Osteoblast (primary cell): ENCODE measurements around the gene S100A8. TPM values are rescaled to one million over a fixed set of nuclear protein-coding genes. Genes with fewer than 3 reads are reported as not detected.

Experiments used
- DNase-seq: peaks from one replicate; pipeline ENCODE4 v3.0.0; 2011; ENCODE audit warnings: low spot score, mixed read lengths; ENCODE audit not compliant: insufficient read length; ENCODE audit errors: missing footprints
- H2AFZ ChIP-seq: 2 replicates; pipeline ENCODE4 v1.6.0; 2011; ENCODE audit warnings: mild to moderate bottlenecking, low read length
- H3K27ac ChIP-seq: 2 replicates; pipeline ENCODE4 v1.5.1; 2011; ENCODE audit warnings: mild to moderate bottlenecking, low read depth, low read length, moderate library complexity
- H3K27me3 ChIP-seq: 2 replicates; pipeline ENCODE4 v1.6.0; 2012; ENCODE audit warnings: mild to moderate bottlenecking, control low read depth, inconsistent platforms, low read length, moderate library complexity; ENCODE audit not compliant: insufficient read depth
- H3K36me3 ChIP-seq: 2 replicates; pipeline ENCODE4 v1.5.1; 2011; ENCODE audit warnings: mild to moderate bottlenecking, low read length, control low read depth, moderate library complexity; ENCODE audit not compliant: insufficient read depth
- H3K4me1 ChIP-seq: 2 replicates; pipeline ENCODE4 v1.5.1; 2011; ENCODE audit warnings: mild to moderate bottlenecking, low read length, control low read depth, moderate library complexity; ENCODE audit not compliant: insufficient read depth
- H3K4me2 ChIP-seq: 2 replicates; pipeline ENCODE4 v1.6.0; 2011; ENCODE audit warnings: mild to moderate bottlenecking, low read length; ENCODE audit not compliant: insufficient read depth
- H3K4me3 ChIP-seq: fragments of 200-600 bp; sonication (generic); 3 replicates; pipeline ENCODE4 v1.5.1; 2012; ENCODE audit warnings: mild to moderate bottlenecking, low read length, inconsistent platforms; ENCODE audit not compliant: insufficient read depth
- H3K79me2 ChIP-seq: 2 replicates; pipeline ENCODE4 v1.6.0; 2012; ENCODE audit warnings: mild to moderate bottlenecking, low read length, control low read depth, inconsistent platforms; ENCODE audit not compliant: insufficient read depth
- H3K9me3 ChIP-seq: 2 replicates; pipeline ENCODE4 v1.5.1; 2011; ENCODE audit warnings: low read depth, low read length, control low read depth
- H4K20me1 ChIP-seq: 2 replicates; pipeline ENCODE4 v1.6.0; 2012; ENCODE audit warnings: mild to moderate bottlenecking, low read length, control low read depth; ENCODE audit not compliant: insufficient read depth
- CTCF ChIP-seq: IDR thresholded peaks from 2 replicates; pipeline ENCODE4 v1.5.1; 2011; ENCODE audit warnings: mild to moderate bottlenecking, low read depth, low read length, moderate library complexity; ENCODE audit errors: extremely low read depth
- total RNA-seq: library from RNA; depleted of rRNA; stranded (reverse); fragments of >200 nt; gene quantifications from 2 replicates; pipeline ENCODE4 v1.2.3, GENCODE V29; 2012

The S100A8 gene
- total RNA-seq, 1 donor = not detected

GRCh38 chr1:153365696-153366095 is 25.2 kb downstream of the S100A8 start:
- DNase-seq = no peak
- Histone ChIP-seq H3K4me2 (no peak overlapping the region), H3K9me3 (no peaks in the 10 kb centered on the region), H3K4me1 (no peaks in the 10 kb centered on the region), H3K4me3 (no peak overlapping the region), H4K20me1 (no peaks in the 10 kb centered on the region), H2AFZ (no peak overlapping the region), H3K27me3 (peaks cover 5% of the 10 kb centered on the region), H3K27ac (no peak overlapping the region), H3K36me3 (no peaks in the 10 kb centered on the region), H3K79me2 (no peaks in the 10 kb centered on the region)
- no peak for TF ChIP-seq CTCF

- Histone ChIP-seq H3K36me3 (no peaks in the 10 kb centered on the region), H3K4me2 (no peak overlapping the region), H3K9me3 (no peaks in the 10 kb centered on the region), H3K79me2 (no peaks in the 10 kb centered on the region), H3K27ac (no peak overlapping the region), H3K4me3 (no peak overlapping the region), H2AFZ (no peak overlapping the region), H3K4me1 (no peaks in the 10 kb centered on the region), H3K27me3 (no peaks in the 10 kb centered on the region), H4K20me1 (no peaks in the 10 kb centered on the region)
- DNase-seq = no peak
- no peak for TF ChIP-seq CTCF
Observed at GRCh38 chr1:153364766-153365666, 25.9 kb downstream of the S100A8 start.

- DNase-seq = no peak
- H3K4me1 ChIP-seq = no peaks in the 10 kb centered on the region
- H3K27me3 ChIP-seq = no peaks in the 10 kb centered on the region
- TF ChIP-seq CTCF = no peak
- no peak overlapping the region for H3K4me3 ChIP-seq
- H3K79me2 ChIP-seq = no peaks in the 10 kb centered on the region
- H3K9me3 ChIP-seq = no peaks in the 10 kb centered on the region
- H4K20me1 ChIP-seq = no peaks in the 10 kb centered on the region
- H2AFZ ChIP-seq = no peak overlapping the region
- H3K4me2 ChIP-seq = no peak overlapping the region
- no peak overlapping the region for H3K27ac ChIP-seq
- H3K36me3 ChIP-seq = no peaks in the 10 kb centered on the region
Observed at GRCh38 chr1:153364156-153364555, 26.7 kb downstream of the S100A8 start.

GRCh38 chr1:153363641-153364040 is 27.2 kb downstream of the S100A8 start:
- no peaks in the 10 kb centered on the region for H3K27me3 ChIP-seq
- DNase-seq = no peak
- H3K4me2 ChIP-seq = no peak overlapping the region
- H3K4me3 ChIP-seq = no peak overlapping the region
- H3K4me1 ChIP-seq = no peaks in the 10 kb centered on the region
- H3K79me2 ChIP-seq = no peaks in the 10 kb centered on the region
- H3K36me3 ChIP-seq = no peaks in the 10 kb centered on the region
- no peak for TF ChIP-seq CTCF
- no peaks in the 10 kb centered on the region for H4K20me1 ChIP-seq
- H2AFZ ChIP-seq = no peak overlapping the region
- H3K27ac ChIP-seq = no peak overlapping the region
- no peaks in the 10 kb centered on the region for H3K9me3 ChIP-seq
